ENCODE data around the gene PLCG1. TPM values are rescaled to one million over a fixed set of nuclear protein-coding genes. Genes with fewer than 3 reads are reported as not detected.

PLCG1 gene
- total and polyA plus RNA-seq, 2 of the 8 experiments (the other 6 are each of a cell fraction or from before 2014, with no cell fraction given), result 103 to 154 TPM

DNA sequence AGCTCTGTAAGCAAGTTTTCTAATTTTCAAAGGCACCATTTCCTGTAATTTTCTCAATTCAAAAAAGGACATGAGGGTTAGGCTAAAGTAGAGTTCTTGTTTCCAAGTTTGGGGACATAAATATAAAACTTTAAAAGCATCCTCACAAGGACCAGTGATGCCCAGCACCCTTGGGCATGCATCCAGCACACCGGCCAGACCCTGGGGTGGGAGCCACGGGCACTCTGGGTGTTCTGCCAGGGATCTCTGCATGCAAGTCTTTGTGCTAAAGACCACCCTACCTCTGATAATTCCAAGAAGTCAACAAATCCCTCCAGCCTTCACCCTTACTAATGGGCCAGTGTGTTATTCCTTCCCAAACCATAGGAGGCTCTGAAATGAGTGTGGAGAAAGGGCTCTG is 46.5 kb downstream of the PLCG1 start (continued):
- TF ChIP-seq, protein P1, sequence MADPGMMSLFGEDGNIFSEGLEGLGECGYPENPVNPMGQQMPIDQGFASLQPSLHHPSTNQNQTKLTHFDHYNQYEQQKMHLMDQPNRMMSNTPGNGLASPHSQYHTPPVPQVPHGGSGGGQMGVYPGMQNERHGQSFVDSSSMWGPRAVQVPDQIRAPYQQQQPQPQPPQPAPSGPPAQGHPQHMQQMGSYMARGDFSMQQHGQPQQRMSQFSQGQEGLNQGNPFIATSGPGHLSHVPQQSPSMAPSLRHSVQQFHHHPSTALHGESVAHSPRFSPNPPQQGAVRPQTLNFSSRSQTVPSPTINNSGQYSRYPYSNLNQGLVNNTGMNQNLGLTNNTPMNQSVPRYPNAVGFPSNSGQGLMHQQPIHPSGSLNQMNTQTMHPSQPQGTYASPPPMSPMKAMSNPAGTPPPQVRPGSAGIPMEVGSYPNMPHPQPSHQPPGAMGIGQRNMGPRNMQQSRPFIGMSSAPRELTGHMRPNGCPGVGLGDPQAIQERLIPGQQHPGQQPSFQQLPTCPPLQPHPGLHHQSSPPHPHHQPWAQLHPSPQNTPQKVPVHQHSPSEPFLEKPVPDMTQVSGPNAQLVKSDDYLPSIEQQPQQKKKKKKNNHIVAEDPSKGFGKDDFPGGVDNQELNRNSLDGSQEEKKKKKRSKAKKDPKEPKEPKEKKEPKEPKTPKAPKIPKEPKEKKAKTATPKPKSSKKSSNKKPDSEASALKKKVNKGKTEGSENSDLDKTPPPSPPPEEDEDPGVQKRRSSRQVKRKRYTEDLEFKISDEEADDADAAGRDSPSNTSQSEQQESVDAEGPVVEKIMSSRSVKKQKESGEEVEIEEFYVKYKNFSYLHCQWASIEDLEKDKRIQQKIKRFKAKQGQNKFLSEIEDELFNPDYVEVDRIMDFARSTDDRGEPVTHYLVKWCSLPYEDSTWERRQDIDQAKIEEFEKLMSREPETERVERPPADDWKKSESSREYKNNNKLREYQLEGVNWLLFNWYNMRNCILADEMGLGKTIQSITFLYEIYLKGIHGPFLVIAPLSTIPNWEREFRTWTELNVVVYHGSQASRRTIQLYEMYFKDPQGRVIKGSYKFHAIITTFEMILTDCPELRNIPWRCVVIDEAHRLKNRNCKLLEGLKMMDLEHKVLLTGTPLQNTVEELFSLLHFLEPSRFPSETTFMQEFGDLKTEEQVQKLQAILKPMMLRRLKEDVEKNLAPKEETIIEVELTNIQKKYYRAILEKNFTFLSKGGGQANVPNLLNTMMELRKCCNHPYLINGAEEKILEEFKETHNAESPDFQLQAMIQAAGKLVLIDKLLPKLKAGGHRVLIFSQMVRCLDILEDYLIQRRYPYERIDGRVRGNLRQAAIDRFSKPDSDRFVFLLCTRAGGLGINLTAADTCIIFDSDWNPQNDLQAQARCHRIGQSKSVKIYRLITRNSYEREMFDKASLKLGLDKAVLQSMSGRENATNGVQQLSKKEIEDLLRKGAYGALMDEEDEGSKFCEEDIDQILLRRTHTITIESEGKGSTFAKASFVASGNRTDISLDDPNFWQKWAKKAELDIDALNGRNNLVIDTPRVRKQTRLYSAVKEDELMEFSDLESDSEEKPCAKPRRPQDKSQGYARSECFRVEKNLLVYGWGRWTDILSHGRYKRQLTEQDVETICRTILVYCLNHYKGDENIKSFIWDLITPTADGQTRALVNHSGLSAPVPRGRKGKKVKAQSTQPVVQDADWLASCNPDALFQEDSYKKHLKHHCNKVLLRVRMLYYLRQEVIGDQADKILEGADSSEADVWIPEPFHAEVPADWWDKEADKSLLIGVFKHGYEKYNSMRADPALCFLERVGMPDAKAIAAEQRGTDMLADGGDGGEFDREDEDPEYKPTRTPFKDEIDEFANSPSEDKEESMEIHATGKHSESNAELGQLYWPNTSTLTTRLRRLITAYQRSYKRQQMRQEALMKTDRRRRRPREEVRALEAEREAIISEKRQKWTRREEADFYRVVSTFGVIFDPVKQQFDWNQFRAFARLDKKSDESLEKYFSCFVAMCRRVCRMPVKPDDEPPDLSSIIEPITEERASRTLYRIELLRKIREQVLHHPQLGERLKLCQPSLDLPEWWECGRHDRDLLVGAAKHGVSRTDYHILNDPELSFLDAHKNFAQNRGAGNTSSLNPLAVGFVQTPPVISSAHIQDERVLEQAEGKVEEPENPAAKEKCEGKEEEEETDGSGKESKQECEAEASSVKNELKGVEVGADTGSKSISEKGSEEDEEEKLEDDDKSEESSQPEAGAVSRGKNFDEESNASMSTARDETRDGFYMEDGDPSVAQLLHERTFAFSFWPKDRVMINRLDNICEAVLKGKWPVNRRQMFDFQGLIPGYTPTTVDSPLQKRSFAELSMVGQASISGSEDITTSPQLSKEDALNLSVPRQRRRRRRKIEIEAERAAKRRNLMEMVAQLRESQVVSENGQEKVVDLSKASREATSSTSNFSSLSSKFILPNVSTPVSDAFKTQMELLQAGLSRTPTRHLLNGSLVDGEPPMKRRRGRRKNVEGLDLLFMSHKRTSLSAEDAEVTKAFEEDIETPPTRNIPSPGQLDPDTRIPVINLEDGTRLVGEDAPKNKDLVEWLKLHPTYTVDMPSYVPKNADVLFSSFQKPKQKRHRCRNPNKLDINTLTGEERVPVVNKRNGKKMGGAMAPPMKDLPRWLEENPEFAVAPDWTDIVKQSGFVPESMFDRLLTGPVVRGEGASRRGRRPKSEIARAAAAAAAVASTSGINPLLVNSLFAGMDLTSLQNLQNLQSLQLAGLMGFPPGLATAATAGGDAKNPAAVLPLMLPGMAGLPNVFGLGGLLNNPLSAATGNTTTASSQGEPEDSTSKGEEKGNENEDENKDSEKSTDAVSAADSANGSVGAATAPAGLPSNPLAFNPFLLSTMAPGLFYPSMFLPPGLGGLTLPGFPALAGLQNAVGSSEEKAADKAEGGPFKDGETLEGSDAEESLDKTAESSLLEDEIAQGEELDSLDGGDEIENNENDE (IDR thresholded peaks at IDR 0.05; ENCODE audit: insufficient replicate concordance, low read length), result no peak
- TF ChIP-seq POLR2AphosphoS5 (IDR thresholded peaks at IDR 0.05; ENCODE audit: low read depth, low read length), result no peak
- no peak for TF ChIP-seq SIN3A (conservative IDR thresholded peaks at IDR 0.05 in 1 of 2, IDR thresholded peaks at IDR 0.05 in 1 of 2; ENCODE audit: low read depth in 1 of 2, low read length in 2 of 2)
- no peak for TF ChIP-seq JUND (IDR thresholded peaks at IDR 0.05; ENCODE audit: low read length)
- no peak for TF ChIP-seq CREB1 (IDR thresholded peaks at IDR 0.05)
- TF ChIP-seq BACH1 (IDR thresholded peaks at IDR 0.05; ENCODE audit: low read length), result no peak
- no peak for TF ChIP-seq TAF7 (optimal IDR thresholded peaks at IDR 0.05; ENCODE audit: borderline replicate concordance, low read depth, low read length)
- no peak for TF ChIP-seq RBBP5 (IDR thresholded peaks at IDR 0.05; ENCODE audit: borderline replicate concordance, low read depth, low read length)
- no peak for TF ChIP-seq ZNF274 (IDR thresholded peaks at IDR 0.05; ENCODE audit: borderline replicate concordance, extremely low read depth, low read length)
- TF ChIP-seq CBX8 (IDR thresholded peaks at IDR 0.05; ENCODE audit: borderline replicate concordance, low read depth, low read length), result no peak
- TF ChIP-seq SIRT6 (IDR thresholded peaks at IDR 0.05; ENCODE audit: low read length), result no peak
- TF ChIP-seq CEBPB (IDR thresholded peaks at IDR 0.05; ENCODE audit: low read depth, low read length), result no peak
